Measurements from ENCODE around the gene RAB10.
"Not testable (repeated sequence)": the region's sequence is repeated elsewhere in the genome, so short reads cannot be mapped to it uniquely, and the experiment has no call there.

Gene RAB10

DNA sequence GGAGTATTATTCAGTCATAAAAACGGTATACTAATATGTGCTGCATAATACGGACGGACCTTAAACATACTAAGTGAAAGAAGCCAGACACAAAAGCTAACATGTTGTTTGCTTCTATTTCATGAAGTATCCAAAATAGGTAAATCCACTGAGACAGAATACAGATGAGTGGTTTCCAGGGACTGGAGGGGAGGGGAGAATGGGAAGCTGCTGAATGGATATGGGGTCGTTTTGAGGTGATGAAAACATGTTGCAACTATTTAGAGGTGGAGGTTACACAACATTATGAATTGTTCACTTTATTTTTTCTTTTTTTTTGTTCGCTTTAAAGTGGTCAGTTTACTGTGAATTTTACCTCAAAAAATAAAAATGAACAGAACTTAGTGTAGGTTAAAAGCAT lies 52.9 kb downstream of the RAB10 start:
- in situ Hi-C loops (cut with MboI; ENCODE audit: low sequenced_read_pairs), result no loop called here

DNA sequence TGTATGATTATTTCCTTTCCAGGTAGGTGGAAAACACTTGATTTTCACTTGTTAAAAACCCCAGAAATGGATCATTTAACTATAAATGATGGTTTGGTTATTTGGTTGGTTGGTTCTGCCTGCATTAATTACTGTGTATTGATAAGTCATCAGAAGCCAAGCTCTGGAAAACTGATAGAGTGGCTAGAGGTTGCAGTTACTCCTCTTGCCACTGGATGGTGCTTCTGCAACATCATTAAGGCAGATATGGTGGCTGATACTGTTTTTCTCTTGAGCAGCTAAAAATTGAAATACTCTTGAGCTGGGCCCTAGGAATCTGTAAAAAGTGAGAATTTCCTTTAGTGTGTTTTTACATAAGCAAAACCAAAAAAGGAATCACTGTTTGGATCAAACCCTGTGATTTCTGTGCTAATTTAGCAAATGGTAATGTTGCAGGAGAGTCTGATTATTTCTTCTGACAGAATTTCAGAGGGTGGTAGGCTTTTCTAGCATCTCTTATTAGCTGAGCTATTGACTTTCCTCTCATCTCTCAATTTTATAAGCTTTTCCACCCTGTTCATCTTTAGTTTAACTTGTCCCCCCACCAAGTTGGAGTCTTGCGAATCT lies 54.3 kb downstream of the RAB10 start:
- in situ Hi-C loops (cut with MboI; ENCODE audit: low sequenced_read_pairs), result no loop called here

DNA sequence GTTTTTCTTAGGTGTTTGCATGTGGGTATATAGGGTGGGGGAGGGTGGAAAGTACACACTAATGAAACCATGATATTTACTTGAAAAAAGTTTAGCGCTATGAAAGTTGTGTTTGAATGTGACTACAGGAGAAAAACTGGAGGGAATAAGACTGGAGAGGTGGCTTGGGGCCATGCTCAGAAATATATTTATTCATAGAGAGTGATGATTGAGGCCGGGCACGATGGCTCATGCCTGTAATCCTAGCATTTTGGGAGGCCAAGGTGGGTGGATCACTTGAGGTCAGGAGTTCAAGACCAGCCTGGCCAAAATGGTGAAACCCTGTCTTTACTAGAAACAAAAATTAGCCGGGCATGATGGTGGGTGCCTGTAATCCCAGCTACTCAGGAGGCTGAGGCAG lies 55.0 kb downstream of the RAB10 start:
- in situ Hi-C loops (cut with MboI; ENCODE audit: low sequenced_read_pairs), result not testable (repeated sequence)

DNA sequence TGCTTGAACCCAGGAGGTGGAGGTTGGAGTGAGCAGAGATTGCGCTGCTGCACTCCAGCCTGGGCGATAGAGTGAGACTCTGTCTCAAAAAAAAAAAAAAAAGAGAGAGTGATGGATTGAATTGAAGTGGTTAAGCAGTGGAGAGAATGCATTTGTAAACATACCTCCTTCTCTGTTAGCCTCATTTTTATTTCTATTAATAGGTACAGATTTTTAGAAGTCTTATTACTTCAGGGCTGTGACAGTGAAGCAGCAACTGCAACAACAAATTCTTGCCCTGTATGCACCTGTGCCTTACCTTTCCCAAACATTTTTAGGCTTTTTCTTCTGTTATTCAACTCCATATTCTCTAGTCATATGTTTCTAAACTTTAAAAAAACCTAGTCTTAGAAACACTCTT lies 55.5 kb downstream of the RAB10 start:
- in situ Hi-C loops (cut with MboI; ENCODE audit: low sequenced_read_pairs), result no loop called here

DNA sequence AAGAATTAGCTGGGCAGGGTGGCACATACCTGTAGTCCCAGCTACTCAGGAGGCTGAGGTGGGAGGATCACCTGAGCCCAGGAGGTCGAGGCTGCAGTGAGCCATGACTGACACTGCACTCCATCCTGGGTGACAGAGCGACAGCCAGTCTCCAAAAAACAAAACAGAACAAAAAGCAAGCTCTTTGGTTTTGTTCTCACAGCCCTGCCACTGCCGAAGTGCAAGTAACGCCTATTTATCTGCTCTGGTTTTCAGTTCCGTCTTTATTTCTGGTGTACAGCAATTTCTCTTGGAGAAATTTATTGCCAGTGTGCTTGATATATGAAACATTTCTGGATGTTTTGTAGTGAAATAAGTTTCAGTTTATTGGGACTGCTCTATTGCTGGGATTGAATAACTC lies 61.9 kb downstream of the RAB10 start:
- in situ Hi-C loops (cut with MboI; ENCODE audit: low sequenced_read_pairs), result no loop called here

DNA sequence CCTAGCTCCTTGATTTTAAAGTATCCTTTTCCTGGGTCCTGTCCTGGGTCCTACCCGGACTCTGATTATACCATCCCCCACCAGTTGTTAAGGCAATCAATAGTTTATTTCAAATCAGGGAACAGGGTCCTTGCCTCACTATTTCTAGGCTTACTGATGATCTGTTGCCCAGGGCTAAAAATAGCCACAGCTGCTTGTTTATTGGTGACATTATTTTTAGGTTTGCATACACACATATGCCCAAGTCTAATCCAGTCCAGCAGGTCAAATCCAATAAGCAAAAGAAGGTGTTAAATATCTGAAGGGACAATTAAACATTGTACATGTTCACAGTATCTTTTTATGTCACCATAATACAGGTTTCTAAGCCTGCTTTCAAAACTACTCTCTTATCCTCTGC lies 66.0 kb downstream of the RAB10 start:
- in situ Hi-C loops (cut with MboI; ENCODE audit: low sequenced_read_pairs), result no loop called here

DNA sequence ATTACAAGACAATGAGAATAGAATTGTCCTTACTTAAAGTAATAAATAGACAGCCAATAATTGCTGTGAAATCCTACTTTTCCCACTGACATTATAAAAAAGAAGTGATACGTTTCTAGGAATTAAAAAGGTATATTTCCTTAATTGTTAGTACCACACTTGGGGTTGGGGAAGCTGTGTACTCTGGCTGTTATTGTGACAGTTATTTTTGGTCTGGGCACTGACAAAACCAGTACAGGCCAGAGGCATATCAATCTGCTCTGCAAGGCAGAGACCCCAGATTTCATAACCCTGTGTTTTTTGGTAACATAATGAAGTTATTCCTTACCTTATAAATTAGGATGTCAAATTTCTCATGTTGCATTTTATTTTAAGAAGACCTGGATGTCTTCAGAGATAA lies 66.5 kb downstream of the RAB10 start:
- in situ Hi-C loops (cut with MboI; ENCODE audit: low sequenced_read_pairs), result no loop called here

DNA sequence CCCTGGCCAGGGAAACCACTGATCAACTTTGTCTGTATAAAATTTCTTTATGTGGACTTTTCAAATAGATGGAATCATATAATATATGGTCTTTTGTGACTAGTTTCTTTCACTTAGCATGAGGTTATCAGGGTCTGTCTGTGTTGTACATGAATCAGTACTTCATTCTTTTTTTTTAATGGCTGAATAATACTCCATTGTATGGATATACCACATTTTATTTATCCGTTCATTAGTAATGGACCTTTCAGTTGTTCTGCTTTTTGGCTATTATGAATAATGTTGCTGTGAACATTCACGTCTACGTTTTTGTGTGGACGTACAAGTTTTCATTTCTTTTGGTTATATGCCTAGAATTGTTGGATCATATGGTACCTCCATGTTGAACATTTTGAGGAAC lies 69.9 kb downstream of the RAB10 start:
- in situ Hi-C loops (cut with MboI; ENCODE audit: low sequenced_read_pairs), result no loop called here

DNA sequence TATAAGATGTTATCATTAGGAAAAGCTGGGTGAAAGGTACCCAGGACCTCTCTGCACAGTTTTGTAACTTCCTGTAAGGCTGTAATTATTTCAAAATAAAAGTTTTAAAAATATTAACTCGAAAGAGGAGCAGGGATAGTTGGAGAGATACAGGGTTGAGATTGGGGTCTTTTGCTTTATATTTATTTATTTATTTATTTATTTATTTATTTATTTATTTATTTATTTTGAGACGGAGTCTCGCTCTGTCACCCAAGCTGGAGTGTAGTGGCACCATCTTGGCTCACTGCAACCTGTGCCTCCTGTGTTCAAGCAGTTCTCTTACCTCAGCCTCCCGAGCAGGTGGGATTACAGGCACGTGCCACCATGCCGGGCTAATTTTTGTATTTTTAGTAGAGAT lies 74.8 kb downstream of the RAB10 start:
- in situ Hi-C loops (cut with MboI; ENCODE audit: low sequenced_read_pairs), result not testable (repeated sequence)

DNA sequence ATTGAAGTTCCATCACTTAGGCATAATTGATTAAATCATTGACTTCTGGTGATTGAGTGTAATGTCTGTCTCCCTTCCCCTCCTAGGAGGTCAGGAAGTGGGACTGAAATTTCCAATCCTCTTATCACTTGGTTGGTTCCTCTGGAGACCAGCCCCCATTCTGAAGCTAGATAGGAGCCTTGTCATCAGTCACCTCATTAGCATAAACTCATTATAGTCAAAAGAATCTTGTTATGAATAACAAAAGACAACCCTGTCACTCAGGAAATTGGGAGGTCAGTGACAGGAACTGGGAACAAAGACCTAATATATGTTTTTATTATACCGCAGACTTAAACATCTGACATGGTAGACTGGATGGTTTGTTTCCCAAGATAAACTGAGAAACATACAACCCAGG lies 78.3 kb downstream of the RAB10 start:
- in situ Hi-C loops (cut with MboI; ENCODE audit: low sequenced_read_pairs), result no loop called here

DNA sequence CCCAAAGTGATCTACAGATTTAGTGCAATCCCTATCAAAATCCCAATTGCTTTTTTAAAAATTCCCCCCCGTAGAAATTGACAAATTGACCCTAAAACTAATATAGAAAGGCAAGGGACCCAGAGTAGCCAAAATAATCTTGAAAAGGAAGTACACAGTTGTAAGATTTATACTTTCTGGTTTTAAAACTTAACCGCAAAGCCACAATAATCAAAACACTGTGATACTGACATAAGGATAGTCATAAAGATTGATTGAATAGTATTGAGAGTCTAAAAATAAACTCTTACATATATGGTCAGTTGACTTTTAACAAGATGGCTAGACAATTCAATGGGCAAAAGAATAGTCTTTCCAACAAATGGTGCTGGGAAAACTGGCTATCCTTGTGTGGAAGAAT lies 80.3 kb downstream of the RAB10 start:
- in situ Hi-C loops (cut with MboI; ENCODE audit: low sequenced_read_pairs), result no loop called here

DNA sequence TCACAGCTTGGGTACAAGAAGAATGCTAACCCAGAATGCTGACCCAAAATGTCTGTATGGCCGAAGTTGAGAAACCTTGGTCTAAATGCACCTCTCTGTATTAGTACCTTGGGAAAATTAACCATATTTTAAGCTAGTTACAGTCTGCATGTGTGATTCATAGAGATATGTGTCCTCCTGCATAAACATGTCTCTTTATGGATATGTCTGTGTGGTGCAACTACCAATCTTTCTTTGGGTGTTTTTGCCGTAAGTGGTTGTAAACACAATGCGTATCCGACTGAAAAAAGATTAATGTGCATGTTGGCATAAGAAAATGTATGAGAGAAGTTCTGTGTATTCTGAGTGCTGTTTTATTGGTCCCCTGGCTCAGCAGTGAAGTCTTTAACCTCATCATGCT lies 84.8 kb downstream of the RAB10 start:
- in situ Hi-C loops (cut with MboI; ENCODE audit: low sequenced_read_pairs), result no loop called here

DNA sequence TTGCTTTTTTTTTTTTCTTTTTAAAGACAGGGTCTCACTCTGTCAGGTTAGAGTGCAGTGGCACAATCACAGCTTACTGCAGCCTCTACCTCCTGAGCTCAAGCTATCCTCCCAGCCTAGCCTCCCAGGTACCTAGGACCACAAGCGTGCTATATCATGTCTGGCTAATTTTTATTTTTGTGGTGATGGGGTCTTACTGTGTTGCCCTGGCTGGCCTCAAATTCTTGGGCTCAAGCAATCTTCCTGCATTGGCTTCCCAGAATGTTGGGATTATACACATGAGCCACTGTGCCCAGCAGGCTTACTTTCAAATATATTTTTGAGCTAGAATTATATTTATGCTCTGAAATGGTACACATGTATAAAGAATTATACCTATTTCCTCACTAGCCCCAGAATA lies 85.6 kb downstream of the RAB10 start:
- in situ Hi-C loops (cut with MboI; ENCODE audit: low sequenced_read_pairs), result no loop called here

DNA sequence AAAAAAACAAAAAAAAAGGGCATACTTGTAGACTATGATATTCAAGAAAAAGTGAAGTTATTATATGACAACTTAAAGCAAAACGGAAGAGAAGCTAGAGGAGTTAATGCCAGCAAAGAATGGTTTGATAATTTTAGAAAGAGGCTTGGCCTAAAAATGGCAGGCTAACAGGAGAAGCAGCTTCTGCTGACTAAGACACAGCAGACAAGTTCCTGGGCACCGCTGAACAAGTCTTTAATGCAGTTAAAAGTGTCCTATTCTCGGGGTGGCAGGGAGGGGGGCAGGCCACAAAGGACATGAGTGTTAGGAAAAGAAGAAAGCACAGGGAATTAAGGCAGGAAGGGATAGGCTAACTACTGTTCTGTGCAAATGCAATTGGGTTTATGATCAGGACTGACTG lies 88.7 kb downstream of the RAB10 start:
- in situ Hi-C loops (cut with MboI; ENCODE audit: low sequenced_read_pairs), result no loop called here

DNA sequence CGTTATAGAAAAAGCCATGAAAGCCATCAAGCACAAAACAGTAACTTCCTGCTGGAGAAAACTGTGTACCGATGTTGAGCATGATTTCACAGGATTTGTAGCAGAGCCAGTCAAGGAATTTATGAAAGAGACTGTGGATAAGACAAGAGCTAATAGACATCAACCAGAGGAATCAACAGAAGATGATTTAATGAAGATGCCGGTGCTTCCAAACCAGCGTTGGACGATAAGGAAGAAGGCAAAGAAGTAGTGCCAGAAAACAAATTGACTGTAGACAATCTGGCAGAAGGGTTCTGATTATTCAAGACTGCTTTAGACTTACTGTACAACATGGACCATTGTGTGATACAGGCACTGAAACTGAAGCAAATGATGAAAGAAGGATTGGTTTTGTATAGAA lies 89.5 kb downstream of the RAB10 start:
- in situ Hi-C loops (cut with MboI; ENCODE audit: low sequenced_read_pairs), result no loop called here

DNA sequence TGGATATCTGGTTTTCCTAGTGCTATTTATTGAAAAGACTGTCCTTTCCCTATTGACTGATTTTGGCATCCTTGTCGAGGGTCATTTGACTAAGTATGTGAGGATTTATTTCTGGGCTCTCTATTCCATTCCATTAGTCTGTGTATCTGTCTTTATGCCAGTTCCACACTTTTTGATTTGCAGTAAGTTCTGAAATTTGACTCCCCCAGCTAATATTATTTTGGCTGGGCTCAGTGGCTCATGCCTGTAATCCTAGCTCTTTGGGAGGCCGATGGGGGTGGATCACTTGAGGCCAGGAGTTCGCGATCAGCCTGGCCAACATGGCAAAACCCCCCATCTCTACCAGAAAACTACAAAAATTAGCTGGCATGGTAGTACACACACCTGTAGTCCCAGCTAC lies 92.2 kb downstream of the RAB10 start:
- in situ Hi-C loops (cut with MboI; ENCODE audit: low sequenced_read_pairs), result no loop called here

DNA sequence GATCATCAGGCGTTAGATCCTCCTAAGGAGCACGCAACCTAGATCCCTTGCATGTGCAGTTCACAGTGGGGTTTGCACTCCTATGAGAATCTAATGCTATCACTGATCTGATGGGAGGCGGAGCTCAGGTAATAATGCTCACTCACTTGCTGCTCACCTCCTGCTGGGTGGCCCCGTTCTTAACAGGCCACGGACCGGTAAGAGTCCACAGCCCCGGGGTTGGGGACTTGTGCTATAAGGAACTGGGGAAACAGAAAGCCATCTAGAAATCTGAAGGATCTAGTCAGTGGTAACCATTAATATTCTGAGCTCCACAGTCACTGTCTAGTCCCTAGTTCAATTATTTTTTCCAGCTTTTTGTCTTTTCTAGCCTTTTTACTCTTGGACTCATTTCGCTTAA lies 94.3 kb downstream of the RAB10 start:
- in situ Hi-C loops (cut with MboI; ENCODE audit: low sequenced_read_pairs), result no loop called here

DNA sequence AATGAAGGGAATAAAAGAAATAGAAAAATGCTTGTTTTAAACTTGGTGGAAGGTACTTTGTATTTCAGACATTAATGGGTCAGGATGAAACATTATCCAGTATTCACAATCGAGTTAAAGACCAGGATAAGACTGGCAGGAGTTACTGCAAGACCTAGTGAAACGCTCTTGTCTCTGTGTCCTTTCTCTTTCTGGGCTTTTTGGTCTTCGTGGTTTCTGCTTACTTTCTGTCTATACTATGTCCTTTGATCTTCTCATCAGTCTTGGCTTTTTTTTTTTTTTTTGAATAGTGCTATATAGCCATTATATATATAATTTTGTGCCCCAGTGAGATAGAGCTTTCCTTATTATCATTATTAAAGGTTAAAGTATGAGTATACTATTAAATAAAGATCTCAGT lies 96.9 kb downstream of the RAB10 start:
- in situ Hi-C loops (cut with MboI; ENCODE audit: low sequenced_read_pairs), result no loop called here

DNA sequence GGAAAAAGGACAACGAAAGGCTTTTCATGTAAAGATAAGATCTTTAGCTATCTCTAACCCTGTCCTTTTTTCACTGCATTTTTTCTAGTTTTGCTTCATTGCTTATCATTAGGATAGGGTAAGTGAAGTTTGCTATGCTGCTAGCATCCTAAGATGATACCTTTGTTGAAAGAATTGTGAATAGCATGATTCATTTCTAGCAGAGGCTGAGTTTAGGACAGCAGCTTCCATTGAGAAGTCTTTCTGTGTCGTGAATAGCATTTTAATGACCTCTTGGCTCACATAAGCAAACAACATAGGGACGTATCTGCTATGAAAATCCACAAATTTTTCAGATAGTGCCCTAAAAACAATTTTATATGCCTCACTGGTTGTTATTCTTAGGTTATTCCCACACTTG lies 102.6 kb downstream of the RAB10 start:
- in situ Hi-C loops (cut with MboI; ENCODE audit: low sequenced_read_pairs), result no loop called here

DNA sequence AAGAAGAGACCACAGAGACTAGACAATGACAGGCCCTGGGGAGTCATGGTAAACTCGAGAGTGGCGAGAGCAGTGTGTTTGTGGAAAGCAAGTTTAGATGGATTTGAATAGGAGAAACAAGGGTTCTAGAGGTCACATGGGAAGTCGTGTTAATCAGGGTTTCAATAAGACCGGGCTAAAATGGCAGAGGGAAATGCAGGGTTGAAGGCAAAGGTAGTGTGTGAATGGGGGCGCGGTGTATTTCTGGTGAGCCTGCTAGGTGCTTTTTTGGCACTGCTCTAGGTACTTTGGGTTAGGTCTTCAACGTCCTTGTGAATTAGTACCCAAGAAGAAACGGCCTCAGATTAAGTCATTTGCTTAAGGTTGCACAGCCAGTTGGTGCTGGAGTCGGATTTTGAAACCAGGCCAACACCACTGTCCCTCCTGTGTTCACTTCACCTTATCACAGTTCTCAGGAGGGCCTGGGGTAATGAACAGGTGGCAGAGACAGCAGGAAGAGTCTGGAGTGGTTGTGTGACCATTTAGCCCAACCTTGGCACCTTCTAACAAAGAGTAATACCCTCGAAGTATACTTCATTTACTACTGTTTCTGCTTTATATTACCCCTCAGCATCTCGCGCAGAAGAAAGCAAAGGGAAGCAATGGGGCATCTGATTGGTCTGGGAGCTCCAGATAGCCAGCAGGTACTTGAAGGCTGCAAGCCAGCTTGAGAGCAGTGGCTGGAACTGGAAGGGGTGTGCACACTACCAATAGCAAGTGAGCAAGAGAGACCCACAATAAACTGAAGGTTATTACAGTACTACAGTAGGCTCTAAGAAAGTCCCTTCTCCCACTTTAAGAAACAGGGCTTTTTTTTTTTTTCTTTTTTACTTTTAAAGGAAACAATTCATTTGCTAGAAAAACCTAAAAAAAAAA lies 105.6 kb downstream of the RAB10 start:
- in situ Hi-C loops (cut with MboI; ENCODE audit: low sequenced_read_pairs), result no loop called here

DNA sequence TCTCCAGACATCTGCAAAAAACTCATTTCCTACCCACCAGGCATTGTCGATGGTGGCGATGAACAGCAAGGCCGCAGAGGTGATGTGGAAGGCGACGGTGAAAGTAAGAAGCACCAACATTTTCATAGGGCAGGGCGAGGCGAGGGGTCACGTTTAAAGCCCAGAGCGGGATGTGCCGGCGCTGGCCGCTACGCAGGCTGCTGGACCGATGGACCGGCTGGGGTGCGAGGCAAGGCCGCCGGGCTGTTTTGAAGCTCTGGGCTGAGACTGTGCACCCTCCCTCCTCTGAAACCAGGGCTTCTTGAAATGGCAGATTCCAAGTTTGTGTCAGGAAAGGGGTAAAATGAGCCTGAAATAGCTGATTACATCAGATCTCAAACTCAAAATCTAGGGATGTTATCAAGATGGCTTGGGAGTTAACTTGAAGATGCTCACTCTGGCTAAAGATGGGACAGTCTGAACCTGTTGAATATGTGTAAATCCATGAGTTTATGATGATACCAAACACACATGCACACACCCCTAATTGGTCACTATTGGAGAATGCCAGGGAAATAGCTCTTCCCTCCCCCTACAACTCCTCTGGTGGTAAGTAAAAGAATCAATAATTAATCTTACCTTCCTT lies 107.4 kb downstream of the RAB10 start:
- in situ Hi-C loops (cut with MboI; ENCODE audit: low sequenced_read_pairs), result no loop called here

DNA sequence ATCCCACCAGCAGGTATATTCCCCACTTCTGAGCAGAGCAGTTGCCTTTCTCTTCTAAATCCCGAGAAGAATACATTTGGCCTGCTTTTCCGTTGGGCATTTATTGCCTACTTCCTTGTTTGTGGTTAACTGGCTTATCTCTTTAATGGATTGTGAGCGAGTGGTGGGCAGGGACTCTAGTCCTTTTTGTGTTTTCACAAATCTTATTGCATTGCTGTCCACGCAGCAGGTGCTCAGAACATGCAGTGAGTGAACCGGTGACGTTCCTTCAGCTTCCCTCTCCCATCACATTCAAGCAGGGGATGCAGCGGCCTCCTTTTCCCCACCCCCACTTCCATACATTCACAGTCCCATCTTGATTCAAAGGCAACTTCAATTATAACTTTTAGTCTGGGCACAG lies 110.1 kb downstream of the RAB10 start:
- in situ Hi-C loops (cut with MboI; ENCODE audit: low sequenced_read_pairs), result no loop called here

Data from hTERT RPE-1 (cell line).